GM15510 (cell line): ENCODE data around the gene COL9A3.

Experiments
- POLR2A ChIP-seq: IDR thresholded peaks from 3 replicates; pipeline ENCODE4 v1.6.1; 2011; ENCODE audit warnings: borderline replicate concordance; ENCODE audit not compliant: insufficient read length; ENCODE audit errors: extremely low read depth

Gene COL9A3

GRCh38 chr20:62841705-62842212 is 24.9 kb downstream of the COL9A3 start:
- TF ChIP-seq POLR2A, result no peak

DNA sequence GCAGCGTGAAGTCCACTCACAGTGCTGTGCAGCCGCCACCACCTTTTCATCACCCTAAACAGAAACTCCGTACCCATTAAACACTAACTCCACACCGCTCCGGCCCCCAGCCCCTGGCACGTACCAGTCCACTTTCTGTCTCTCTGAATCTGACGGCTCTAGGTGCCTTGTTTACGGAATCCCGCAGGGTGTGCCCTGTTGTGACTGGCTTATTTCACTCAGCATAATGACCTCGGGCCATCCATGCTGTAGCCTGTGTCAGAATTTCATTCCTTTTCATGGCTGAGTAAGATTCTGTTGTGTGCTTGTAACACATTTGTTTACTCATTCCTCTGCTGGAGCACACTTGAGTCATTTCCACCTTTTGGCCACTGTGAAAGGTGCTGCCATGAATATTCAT is 26.8 kb downstream of the COL9A3 start:
- no peak for TF ChIP-seq POLR2A

- no peak for TF ChIP-seq POLR2A
These were observed 27.3 kb downstream of the COL9A3 start for GRCh38 chr20:62844182-62844581.

GRCh38 chr20:62845416-62846160 is 28.7 kb downstream of the COL9A3 start:
- no peak for TF ChIP-seq POLR2A

DNA sequence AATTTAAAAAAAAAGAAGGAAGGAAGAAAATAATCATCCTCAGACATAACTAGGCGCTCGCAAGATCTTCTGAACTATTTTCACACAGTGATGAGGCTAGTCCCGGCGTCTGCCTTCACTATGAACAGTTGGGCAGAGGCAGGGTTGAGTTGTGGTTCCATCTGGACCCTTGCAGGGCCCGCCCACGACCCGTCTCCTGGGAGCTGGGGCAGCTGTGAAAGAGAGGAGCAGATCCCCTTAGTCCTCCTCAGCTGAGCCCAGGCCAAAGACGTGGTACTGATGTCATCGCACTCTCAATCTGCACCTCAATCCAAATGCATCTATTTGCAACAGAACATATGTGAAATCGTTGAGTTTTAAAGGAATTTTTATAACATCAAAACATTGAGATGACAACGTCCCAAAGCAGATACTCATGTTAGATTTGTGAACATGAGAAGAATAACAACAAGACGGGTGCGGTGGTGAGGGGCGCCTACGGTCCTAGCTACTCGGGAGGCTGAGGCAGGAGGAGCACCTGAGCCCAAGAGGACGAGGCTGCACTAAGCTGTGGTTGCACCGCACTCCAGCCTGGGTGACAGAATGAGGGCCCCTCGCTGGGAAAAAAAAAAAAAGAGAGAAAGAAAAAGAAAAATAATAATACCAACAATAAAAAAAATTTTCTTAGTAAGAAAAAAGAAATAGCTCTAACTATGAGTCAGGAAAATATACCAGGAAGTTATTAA is 29.5 kb downstream of the COL9A3 start:
- TF ChIP-seq POLR2A, result no peak

GRCh38 chr20:62849431-62849830 is 32.6 kb downstream of the COL9A3 start:
- TF ChIP-seq POLR2A, result no peak

DNA sequence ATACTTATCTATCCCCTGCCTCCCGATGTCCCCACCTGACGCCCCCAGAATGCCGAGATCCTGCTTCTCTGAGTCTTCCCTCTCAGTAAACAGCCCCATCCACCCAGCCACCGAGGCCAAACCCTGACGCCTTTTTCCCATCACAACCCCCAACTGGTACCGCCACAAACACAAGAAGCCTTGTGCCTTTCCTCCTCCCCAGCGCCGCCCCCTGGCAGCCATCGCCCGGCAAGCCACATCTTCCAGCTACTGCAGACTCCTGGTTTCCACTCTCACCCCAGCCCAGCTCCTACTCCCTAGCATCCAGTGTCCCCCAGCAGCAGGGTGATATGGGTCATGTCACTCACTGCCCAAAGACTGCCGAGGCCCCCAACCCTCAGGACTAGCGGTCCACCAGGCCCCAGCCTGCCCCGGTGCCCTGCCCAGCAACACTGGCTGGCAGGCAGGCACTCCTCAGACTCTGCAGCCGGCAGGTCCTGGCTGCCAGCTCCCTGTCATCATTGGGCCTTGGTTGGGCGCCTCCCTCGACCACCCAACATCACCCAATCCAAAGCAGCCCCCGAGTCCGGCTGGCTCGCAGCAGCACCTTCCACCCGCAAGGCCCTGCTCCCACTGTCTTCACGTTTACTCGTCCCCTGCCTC is 33.6 kb downstream of the COL9A3 start:
- TF ChIP-seq POLR2A, result no peak

GRCh38 chr20:62852196-62852595 is 35.3 kb downstream of the COL9A3 start:
- no peak for TF ChIP-seq POLR2A

DNA sequence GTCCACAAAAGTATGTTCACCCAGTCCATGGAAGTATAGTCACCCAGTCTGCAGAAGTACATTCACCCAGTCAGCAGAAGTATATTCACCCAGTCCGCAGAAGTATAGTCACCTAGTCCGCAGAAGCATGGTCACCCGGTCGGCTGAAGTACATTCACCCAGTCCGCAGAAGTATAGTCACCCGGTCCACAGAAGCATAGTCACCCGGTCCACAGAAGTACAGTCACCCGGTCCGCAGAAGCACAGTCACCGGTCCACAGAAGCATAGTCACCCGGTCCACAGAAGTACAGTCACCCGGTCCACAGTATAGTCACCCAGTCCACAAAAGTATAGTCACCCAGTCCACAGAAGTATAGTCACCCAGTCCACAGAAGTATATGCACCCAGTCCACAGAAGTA is 36.0 kb downstream of the COL9A3 start:
- no peak for TF ChIP-seq POLR2A

DNA sequence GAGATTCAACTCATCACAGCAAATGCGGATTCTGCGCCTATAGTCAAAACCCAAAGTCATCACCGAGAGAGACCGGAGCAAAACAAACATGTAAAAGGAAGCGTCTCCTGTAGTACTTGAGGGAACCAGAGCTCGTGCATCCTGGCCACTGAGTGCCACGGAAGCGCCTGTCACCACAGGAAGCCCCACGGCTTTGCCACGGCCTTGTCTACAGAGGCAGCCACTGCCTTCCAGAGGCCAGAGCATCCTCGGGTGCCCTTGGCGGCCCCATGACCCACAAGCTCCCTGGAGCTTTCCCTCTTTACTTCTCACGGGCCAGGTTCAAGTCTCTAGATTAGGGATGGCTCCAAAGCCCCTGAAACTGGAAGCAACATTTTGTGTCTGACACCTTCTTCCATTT is 37.3 kb downstream of the COL9A3 start:
- no peak for TF ChIP-seq POLR2A

GRCh38 chr20:62855120-62855519 is 38.3 kb downstream of the COL9A3 start:
- TF ChIP-seq POLR2A, result no peak

DNA sequence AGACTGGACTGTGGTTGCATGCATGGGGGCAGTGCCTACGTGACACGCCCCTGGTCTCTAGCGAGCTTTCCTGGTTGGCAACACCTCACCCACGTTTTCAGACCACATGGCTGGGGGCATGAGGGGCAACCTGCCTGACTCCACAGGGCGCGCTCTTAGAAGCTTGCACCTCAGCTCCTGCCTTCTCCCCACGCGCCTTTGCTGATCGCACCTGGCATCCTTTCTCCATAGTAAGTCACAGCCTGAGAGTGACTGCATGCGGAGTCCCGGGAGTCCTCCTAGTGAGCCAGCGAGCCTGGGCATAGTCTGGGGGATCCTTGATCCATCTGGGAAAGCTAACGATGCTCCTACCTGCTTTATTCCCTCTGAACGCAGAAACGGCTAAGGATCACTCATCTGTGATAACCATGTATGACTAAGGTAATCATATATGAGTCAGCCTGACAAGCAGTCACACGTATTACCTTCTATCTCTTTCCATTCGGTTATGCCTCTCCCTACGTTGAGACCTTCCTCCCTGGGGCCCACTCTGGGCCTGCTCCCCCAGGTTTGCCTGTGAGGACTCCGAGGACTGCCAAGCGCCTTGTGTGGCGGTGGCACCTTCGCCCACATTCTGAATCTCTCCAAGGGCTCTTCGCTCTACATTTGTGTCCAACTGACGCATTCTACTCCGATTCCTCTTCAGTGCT is 40.2 kb downstream of the COL9A3 start:
- TF ChIP-seq POLR2A, result no peak

- no peak for TF ChIP-seq POLR2A
These were observed 41.4 kb downstream of the COL9A3 start for GRCh38 chr20:62858058-62858830.

DNA sequence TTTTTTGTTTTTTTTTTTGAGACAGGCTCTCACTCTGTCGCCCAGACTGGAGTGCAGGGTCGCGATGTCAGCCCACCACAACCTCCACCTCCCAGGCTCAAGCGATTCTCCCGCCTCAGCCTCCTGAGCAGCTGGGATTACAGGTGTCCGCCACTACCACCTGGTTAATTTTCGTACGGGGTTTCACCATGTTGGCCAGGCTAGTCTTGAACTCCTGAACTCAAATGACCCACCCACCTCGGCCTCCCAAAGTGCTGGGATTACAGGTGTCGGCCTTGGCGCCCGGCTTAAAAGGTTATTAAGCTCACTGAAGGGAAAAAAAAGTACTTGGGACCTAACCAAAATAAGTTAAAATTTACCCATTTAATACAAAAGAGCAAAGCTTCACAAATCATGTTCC is 42.9 kb downstream of the COL9A3 start:
- TF ChIP-seq POLR2A, result no peak
